ENCODE measurements around the gene FLOT1. TPM values are rescaled to one million over a fixed set of nuclear protein-coding genes. Genes with fewer than 3 reads are reported as not detected.
"Not testable (repeated sequence)": the region's sequence is repeated elsewhere in the genome, so short reads cannot be mapped to it uniquely, and the experiment has no call there.

The FLOT1 gene
- total and polyA plus RNA-seq, 12 donors, result 162 to 599 (median 348) TPM

DNA sequence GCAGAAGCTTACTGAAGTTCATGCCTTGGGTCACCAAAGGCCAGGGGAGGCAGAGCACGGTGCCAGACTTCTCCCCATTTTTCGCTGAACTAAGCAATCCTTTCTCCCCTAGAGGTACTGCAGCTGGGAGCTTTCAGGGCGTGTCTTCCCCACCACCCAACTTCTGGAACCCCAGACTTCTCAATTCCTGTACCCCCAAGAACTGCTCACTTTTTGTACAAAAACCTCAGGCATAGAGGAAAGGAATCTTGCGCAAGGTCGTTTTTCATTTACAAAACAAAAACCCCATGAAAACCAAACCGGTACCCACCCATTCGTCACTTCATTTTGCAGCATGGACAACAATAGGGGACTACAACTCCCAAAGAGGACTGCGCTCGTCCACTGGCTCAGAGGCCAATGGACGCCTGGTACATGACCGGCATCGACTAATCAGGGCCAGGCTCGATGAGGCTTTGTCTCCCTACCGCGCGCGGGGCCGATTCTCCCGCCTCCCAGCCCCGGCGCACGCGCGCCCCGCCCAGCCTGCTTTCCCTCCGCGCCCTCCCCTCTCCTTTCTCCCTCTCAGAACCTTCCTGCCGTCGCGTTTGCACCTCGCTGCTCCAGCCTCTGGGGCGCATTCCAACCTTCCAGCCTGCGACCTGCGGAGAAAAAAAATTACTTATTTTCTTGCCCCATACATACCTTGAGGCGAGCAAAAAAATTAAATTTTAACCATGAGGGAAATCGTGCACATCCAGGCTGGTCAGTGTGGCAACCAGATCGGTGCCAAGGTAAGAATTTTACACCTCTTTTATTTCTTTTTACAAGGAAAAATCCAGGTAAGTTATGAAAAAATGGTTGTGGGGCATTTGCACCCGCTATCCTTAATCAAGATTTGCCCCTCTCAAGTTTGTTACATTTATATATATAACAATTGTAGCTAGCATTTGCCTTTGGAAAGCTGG lies 22.4 kb downstream of the FLOT1 start, which contains the start of gene TUBB:
TSS of gene TUBB (plus strand) at position 562 of the 947 bp plus-strand sequence. CDS start at position 717, 155 bp downstream.
- peak within 1 kb of the TSS; percentile 33 to 97 (median 80) for H3K4me3 ChIP-seq
- WGBS, 4 donors, result 1 to 3% (median 1%) methylated on average over 28 to 38 of the region's 38 CpGs
- no peaks in the 10 kb centered on the region for H3K9me3 ChIP-seq (replicated peaks in 1 of 3)
- intact Hi-C loops (cut with DNase I), result loop anchor here (2.0 kb wide), 1 partner anchor 33 kb away; the partner anchor contains the start of gene PPP1R18 (in 2 of the 2)
- peak within 1 kb of the TSS; percentile 89 to 99 (median 94) for H3K27ac ChIP-seq
- H3K36me3 ChIP-seq (replicated peaks in 1 of 2), result peaks cover 0 to 28% of the 10 kb centered on the region in 2 donors
- peaks cover 16 to 55% of the 10 kb centered on the region in 2 donors for H3K4me1 ChIP-seq (replicated peaks in 1 of 2)
- peak; percentile 96 to 99 (median 98) for DNase-seq
- peak; percentile 91 to 98 for TF ChIP-seq POLR2A (IDR thresholded peaks at IDR 0.05)
- TF ChIP-seq, protein P1, sequence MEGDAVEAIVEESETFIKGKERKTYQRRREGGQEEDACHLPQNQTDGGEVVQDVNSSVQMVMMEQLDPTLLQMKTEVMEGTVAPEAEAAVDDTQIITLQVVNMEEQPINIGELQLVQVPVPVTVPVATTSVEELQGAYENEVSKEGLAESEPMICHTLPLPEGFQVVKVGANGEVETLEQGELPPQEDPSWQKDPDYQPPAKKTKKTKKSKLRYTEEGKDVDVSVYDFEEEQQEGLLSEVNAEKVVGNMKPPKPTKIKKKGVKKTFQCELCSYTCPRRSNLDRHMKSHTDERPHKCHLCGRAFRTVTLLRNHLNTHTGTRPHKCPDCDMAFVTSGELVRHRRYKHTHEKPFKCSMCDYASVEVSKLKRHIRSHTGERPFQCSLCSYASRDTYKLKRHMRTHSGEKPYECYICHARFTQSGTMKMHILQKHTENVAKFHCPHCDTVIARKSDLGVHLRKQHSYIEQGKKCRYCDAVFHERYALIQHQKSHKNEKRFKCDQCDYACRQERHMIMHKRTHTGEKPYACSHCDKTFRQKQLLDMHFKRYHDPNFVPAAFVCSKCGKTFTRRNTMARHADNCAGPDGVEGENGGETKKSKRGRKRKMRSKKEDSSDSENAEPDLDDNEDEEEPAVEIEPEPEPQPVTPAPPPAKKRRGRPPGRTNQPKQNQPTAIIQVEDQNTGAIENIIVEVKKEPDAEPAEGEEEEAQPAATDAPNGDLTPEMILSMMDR (IDR thresholded peaks at IDR 0.05), result peak in 2 of 6 experiments; percentile 32 to 53
- H3K27me3 ChIP-seq, result no peaks in the 10 kb centered on the region

DNA sequence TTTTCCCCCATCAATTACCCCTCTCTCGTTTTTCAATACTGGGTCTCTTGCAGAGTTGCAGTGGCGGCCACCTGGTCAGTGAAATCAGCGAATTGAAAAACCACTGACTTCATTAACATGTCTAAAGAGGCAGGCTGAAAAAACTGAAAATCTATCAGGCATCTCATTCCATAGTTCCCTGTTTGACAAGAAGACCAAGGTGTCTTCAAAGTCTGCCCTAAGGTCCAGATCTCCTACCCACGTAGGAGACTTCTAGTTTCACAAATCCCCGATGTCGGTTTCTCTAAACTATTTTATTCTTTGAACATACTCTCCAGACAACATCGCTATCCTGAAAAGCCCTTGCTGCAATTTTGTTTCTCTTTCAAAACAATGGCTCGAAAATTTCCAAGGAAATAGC lies 23.1 kb downstream of the FLOT1 start:
- H3K4me3 ChIP-seq, result peak overlapping the region in 2 of 4 donors; percentile 67 to 93
- intact Hi-C loops (cut with DNase I), result no loop called here
- peaks cover 16 to 49% of the 10 kb centered on the region in 2 donors for H3K4me1 ChIP-seq (replicated peaks in 1 of 2)
- WGBS, 4 donors, result 33 to 42% (median 41%) methylated on average over 8 of the region's 8 CpGs
- TF ChIP-seq POLR2A (IDR thresholded peaks at IDR 0.05), result no peak
- TF ChIP-seq, protein P1 (IDR thresholded peaks at IDR 0.05), result no peak
- no peaks in the 10 kb centered on the region for H3K9me3 ChIP-seq (replicated peaks in 1 of 3)
- peaks cover 0 to 21% of the 10 kb centered on the region in 2 donors for H3K36me3 ChIP-seq (replicated peaks in 1 of 2)
- DNase-seq, result no peak
- no peaks in the 10 kb centered on the region for H3K27me3 ChIP-seq
- H3K27ac ChIP-seq, result peak overlapping the region; percentile 34 to 94 (median 78)

DNA sequence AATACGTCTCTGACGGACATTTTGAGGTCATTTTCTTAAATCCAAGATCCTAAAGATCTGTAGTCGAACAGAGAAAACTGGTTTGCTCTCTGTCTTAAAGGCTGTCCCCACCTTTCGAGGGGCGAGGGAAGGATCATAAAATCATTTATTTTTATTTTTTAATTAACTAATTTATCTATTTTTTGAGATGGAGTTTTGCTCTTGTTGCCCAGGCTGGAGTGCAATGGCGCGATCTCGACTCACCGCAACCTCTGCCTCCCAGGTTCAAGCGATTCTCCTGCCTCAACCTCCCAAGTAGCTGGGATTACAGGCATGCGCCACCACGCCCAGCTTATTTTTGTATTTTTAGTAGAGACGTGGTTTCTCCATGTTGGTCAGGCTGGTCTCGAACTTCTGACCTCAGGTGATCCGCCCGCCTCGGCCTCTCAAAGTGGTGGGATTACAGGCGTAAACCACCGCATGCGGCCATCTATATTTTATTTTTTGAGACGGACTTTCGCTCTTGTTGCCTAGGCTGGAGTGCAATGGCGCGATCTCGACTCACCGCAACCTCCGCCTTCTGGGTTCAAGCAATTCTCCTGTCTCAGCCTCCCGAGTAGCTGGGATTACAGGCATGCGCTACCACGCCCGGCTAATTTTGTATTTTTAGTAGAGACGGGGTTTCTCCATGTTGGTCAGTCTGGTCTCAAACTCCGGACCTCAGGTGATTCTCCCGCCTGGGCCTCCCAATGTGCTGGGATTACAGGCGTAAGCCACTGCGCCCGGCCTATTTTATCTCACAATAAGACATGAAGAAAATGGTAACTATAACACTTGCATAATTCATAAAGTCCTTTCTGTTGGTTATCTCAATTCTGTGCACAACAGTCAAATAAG lies 24.4 kb downstream of the FLOT1 start:
- peak in 2 of 7 donors; percentile 40 to 64 for DNase-seq
- H3K4me3 ChIP-seq, result peak overlapping the region in 2 of 4 donors; percentile 26 to 42
- peaks cover 0 to 19% of the 10 kb centered on the region in 2 donors for H3K36me3 ChIP-seq (replicated peaks in 1 of 2)
- H3K27me3 ChIP-seq; H3K9me3 ChIP-seq (replicated peaks in 1 of 3); intact Hi-C loops (cut with DNase I): not testable (repeated sequence)
- H3K4me1 ChIP-seq (replicated peaks in 1 of 2), result peaks cover 16 to 40% of the 10 kb centered on the region in 2 donors
- WGBS, 4 donors, result 75 to 78% (median 77%) methylated on average over 37 of the region's 37 CpGs
- H3K27ac ChIP-seq, result peak overlapping the region; percentile 73 to 91 (median 90)
- TF ChIP-seq, protein P1 (IDR thresholded peaks at IDR 0.05), result peak in 1 of 6 experiments; percentile 21
